K562 (cell line): ENCODE data around the gene NECTIN4.
A peak's percentile ranks its signal among the peaks of the same experiment; 100 is the strongest.

Source experiments
- HDAC2 ChIP-seq: fragments of 450-650 bp; IDR thresholded peaks from 2 replicates; pipeline ENCODE4 v1.6.1; 2016; ENCODE audit warnings: mild to moderate bottlenecking
- HDAC3 ChIP-seq: fragments of 450-650 bp; IDR thresholded peaks from 2 replicates; pipeline ENCODE4 v1.6.1; 2018; ENCODE audit warnings: borderline replicate concordance, mild to moderate bottlenecking, moderate library complexity; ENCODE audit not compliant: partially characterized antibody
- MEF2D ChIP-seq: conservative IDR thresholded peaks from 2 replicates; pipeline ENCODE4 v1.6.1; 2016; ENCODE audit warnings: low read depth, missing genetic modification characterization, missing compliant biosample characterization
- MYBL2 ChIP-seq, 2 experiments: fragments of 450-650 bp in 1 of 2; sonication (generic) in 1 of 2; formaldehyde crosslinking in 1 of 2; IDR thresholded peaks; 2 replicates each; pipeline versions ENCODE4 v1.6.1 to v1.8.1; 2017 to 2022; ENCODE audit warnings: borderline replicate concordance in 1 of 2, inconsistent platforms in 1 of 2, low read depth in 1 of 2, mild to moderate bottlenecking in 1 of 2, missing genetic modification reagents in 1 of 2, moderate library complexity in 1 of 2
- NR0B1 ChIP-seq: fragments of 450-650 bp; IDR thresholded peaks from one replicate; pipeline ENCODE4 v1.6.1; 2018; ENCODE audit warnings: mild to moderate bottlenecking, moderate library complexity; ENCODE audit not compliant: partially characterized antibody
- POLR2G ChIP-seq: fragments of 200-400 bp; formaldehyde crosslinking; IDR thresholded peaks from 2 replicates; pipeline ENCODE4 v1.6.1; 2017; ENCODE audit warnings: low read depth, mild to moderate bottlenecking, antibody characterized with exemption, low read length, moderate library complexity
- RNF219 ChIP-seq: fragments of 250-450 bp; sonication (Bioruptor Pico); IDR thresholded peaks from 2 replicates; pipeline ENCODE4 v1.5.0; 2022; ENCODE audit warnings: mild to moderate bottlenecking
- SIRT6 ChIP-seq: IDR thresholded peaks from one replicate; pipeline ENCODE4 v1.6.1; 2012; ENCODE audit warnings: low read depth, mild to moderate bottlenecking, control low read depth, inconsistent platforms, low read length, moderate library complexity
- SMAD2 ChIP-seq: fragments of 150-350 bp; IDR thresholded peaks from 2 replicates; pipeline ENCODE4 v1.6.1; 2014; ENCODE audit warnings: low read depth, mild to moderate bottlenecking, low read length
- ZNF785 ChIP-seq: fragments of 250-450 bp; sonication (Bioruptor Pico); IDR thresholded peaks from 2 replicates; pipeline ENCODE4 v1.4.0; 2020; ENCODE audit warnings: mild to moderate bottlenecking
- TF ChIP-seq, protein P1 (sequence below): IDR thresholded peaks from 3 replicates; pipeline ENCODE4 v1.6.1; 2011; ENCODE audit warnings: borderline replicate concordance, mild to moderate bottlenecking, moderate library complexity; ENCODE audit not compliant: insufficient read length; ENCODE audit errors: extremely low read depth
- TF ChIP-seq, protein P2 (sequence below): fragments of 450-650 bp; IDR thresholded peaks from 2 replicates; pipeline ENCODE4 v1.6.1; 2016; ENCODE audit warnings: mild to moderate bottlenecking
- TF ChIP-seq, protein P3 (sequence below): fragments of 450-650 bp; formaldehyde crosslinking; IDR thresholded peaks from 2 replicates; pipeline ENCODE4 v1.4.0; 2020; ENCODE audit warnings: mild to moderate bottlenecking
- TF ChIP-seq, protein P4 (sequence below): sonication (generic); formaldehyde crosslinking; IDR thresholded peaks from 2 replicates; pipeline ENCODE4 v1.5.0; 2020; ENCODE audit warnings: missing genetic modification reagents

DNA sequence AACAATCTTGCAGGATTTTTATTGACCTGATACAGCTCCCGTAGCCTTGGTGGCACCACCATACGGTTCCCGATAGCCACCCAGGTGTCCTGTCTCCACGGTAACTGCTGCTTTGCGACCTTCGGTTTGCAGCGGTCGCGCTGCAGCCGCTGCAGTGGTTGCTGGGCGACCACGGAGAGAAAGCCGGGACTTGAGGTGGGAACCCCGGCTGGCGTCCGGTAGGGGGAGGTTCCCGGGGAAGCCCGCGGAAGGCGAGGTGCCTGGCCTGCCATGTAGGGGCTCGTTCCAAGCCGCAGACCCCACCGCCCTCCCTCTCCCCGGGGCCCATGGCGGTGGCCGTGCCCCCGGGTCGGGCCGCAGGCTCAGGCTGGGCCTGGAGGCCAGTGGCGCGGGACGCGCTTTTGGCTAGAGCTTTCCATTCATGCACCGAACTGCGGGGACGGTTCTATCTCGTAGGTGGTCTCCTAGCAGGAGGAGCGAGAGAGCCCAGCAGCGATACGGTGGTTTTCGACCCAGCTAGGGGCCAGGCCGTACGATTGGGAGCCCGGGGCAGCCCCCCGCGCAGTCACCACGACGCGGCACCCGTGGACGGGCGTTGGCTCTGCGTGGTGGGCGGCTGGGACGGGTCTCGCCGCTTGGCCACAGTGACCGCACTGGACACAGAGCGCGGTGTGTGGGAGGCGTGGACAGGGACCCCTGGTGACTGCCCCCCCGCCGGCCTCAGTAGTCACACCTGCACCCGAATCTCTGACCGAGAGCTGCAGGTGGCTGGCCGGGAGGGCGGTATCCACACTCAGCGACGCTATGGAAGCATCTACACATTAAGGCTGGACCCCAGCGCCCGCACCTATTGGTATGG lies 9.1 kb upstream of the NECTIN4 start, which contains the start of gene KLHDC9:
- TF ChIP-seq HDAC2 = no peak
- no peak for TF ChIP-seq RNF219 (CRISPR knock-in tag)
- no peak for TF ChIP-seq MEF2D (tag)
- TF ChIP-seq, protein P1, sequence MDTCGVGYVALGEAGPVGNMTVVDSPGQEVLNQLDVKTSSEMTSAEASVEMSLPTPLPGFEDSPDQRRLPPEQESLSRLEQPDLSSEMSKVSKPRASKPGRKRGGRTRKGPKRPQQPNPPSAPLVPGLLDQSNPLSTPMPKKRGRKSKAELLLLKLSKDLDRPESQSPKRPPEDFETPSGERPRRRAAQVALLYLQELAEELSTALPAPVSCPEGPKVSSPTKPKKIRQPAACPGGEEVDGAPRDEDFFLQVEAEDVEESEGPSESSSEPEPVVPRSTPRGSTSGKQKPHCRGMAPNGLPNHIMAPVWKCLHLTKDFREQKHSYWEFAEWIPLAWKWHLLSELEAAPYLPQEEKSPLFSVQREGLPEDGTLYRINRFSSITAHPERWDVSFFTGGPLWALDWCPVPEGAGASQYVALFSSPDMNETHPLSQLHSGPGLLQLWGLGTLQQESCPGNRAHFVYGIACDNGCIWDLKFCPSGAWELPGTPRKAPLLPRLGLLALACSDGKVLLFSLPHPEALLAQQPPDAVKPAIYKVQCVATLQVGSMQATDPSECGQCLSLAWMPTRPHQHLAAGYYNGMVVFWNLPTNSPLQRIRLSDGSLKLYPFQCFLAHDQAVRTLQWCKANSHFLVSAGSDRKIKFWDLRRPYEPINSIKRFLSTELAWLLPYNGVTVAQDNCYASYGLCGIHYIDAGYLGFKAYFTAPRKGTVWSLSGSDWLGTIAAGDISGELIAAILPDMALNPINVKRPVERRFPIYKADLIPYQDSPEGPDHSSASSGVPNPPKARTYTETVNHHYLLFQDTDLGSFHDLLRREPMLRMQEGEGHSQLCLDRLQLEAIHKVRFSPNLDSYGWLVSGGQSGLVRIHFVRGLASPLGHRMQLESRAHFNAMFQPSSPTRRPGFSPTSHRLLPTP = no peak
- TF ChIP-seq SIRT6 = no peak
- TF ChIP-seq, protein P2, sequence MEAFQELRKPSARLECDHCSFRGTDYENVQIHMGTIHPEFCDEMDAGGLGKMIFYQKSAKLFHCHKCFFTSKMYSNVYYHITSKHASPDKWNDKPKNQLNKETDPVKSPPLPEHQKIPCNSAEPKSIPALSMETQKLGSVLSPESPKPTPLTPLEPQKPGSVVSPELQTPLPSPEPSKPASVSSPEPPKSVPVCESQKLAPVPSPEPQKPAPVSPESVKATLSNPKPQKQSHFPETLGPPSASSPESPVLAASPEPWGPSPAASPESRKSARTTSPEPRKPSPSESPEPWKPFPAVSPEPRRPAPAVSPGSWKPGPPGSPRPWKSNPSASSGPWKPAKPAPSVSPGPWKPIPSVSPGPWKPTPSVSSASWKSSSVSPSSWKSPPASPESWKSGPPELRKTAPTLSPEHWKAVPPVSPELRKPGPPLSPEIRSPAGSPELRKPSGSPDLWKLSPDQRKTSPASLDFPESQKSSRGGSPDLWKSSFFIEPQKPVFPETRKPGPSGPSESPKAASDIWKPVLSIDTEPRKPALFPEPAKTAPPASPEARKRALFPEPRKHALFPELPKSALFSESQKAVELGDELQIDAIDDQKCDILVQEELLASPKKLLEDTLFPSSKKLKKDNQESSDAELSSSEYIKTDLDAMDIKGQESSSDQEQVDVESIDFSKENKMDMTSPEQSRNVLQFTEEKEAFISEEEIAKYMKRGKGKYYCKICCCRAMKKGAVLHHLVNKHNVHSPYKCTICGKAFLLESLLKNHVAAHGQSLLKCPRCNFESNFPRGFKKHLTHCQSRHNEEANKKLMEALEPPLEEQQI = no peak
- TF ChIP-seq, protein P3, sequence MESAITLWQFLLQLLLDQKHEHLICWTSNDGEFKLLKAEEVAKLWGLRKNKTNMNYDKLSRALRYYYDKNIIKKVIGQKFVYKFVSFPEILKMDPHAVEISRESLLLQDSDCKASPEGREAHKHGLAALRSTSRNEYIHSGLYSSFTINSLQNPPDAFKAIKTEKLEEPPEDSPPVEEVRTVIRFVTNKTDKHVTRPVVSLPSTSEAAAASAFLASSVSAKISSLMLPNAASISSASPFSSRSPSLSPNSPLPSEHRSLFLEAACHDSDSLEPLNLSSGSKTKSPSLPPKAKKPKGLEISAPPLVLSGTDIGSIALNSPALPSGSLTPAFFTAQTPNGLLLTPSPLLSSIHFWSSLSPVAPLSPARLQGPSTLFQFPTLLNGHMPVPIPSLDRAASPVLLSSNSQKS (CRISPR knock-in tag) = no peak
- TF ChIP-seq, protein P4, sequence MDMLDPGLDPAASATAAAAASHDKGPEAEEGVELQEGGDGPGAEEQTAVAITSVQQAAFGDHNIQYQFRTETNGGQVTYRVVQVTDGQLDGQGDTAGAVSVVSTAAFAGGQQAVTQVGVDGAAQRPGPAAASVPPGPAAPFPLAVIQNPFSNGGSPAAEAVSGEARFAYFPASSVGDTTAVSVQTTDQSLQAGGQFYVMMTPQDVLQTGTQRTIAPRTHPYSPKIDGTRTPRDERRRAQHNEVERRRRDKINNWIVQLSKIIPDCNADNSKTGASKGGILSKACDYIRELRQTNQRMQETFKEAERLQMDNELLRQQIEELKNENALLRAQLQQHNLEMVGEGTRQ (CRISPR knock-in tag) = no peak
- no peak for TF ChIP-seq HDAC3
- no peak for TF ChIP-seq ZNF785 (CRISPR knock-in tag)
- TF ChIP-seq MYBL2 (IDR thresholded peaks at IDR 0.05; ENCODE audit: low read depth) = no peak
- TF ChIP-seq MYBL2 (CRISPR knock-in tag; IDR thresholded peaks at IDR 0.05; ENCODE audit: borderline replicate concordance) = no peak
- TF ChIP-seq POLR2G = peak; percentile 76
- no peak for TF ChIP-seq NR0B1
- no peak for TF ChIP-seq SMAD2
